Right ventricle myocardium inferior (tissue), 1 donor: Measurements from ENCODE around the gene PPM1M. TPM values are rescaled to one million over a fixed set of nuclear protein-coding genes. Genes with fewer than 3 reads are reported as not detected.

ENCODE experiments used
- ATAC-seq: fragments of 200-7000 bp; cut with Tn5 transposase; one replicate; pipeline ENCODE4 v1.9.1; 2020; ENCODE audit warnings: mild to moderate bottlenecking, moderate library complexity
- DNase-seq: peaks from one replicate; pipeline ENCODE4 v3.0.0; 2021; ENCODE audit errors: missing footprints
- intact Hi-C: fragments of 100-400 bp; cut with DNase I; formaldehyde crosslinking; loops from one replicate; pipeline ENCODE4 v1.11.0; 2022
- total RNA-seq: library from RNA; stranded (reverse); fragmentation: NEBNext Ultra II Directional; extraction: Animal tissue kit (Norgen Biotek cat#: 25700); gene quantifications from one replicate; pipeline ENCODE4 v1.2.1, GENCODE V29; 2021
- donor health status: DM: no; HTN: yes; CAD: no; lungs with severe emphysema.

The PPM1M gene
- total RNA-seq, 1 donor from 2014 or later: 8.7 TPM

GRCh38 chr3:52226229-52226817 is 19.2 kb upstream of the PPM1M start:
- no peak for ATAC-seq
- DNase-seq: peak; percentile 62
- intact Hi-C loops: no loop called here

- ATAC-seq (no peak), DNase-seq (peak; percentile 11)
- intact Hi-C loops: no loop called here
Measured at GRCh38 chr3:52227117-52227516, 18.4 kb upstream of the PPM1M start.

- no peak for DNase-seq
- intact Hi-C loops: no loop called here
- no peak for ATAC-seq
Measured at GRCh38 chr3:52227766-52228165, 17.8 kb upstream of the PPM1M start.

- intact Hi-C loops: no loop called here
- DNase-seq (no peak), ATAC-seq (no peak)
Measured at GRCh38 chr3:52228266-52228665, 17.3 kb upstream of the PPM1M start.

GRCh38 chr3:52228751-52229291 is 16.7 kb upstream of the PPM1M start:
- ATAC-seq: no peak
- intact Hi-C loops: no loop called here
- DNase-seq: peak; percentile 48

- DNase-seq: peak; percentile 50
- intact Hi-C loops: no loop called here
- ATAC-seq: no peak
Measured at GRCh38 chr3:52229656-52230055, 15.9 kb upstream of the PPM1M start.

GRCh38 chr3:52230461-52230860 is 15.1 kb upstream of the PPM1M start:
- ATAC-seq (no peak), DNase-seq (no peak)
- intact Hi-C loops: no loop called here

- DNase-seq: peak; percentile 50
- intact Hi-C loops: loop anchor here (1.0 kb wide), 1 partner anchor 108 kb away; no protein-coding TSS in a partner anchor
- ATAC-seq: no peak
Measured at GRCh38 chr3:52230889-52231499, 14.6 kb upstream of the PPM1M start.

GRCh38 chr3:52231502-52232278 is 13.9 kb upstream of the PPM1M start:
- DNase-seq (peak; percentile 92), ATAC-seq (peak; percentile 34)
- intact Hi-C loops: loop anchor here (1.0 kb wide), 1 partner anchor 108 kb away; no protein-coding TSS in a partner anchor

- intact Hi-C loops: no loop called here
- no peak for ATAC-seq
Measured at GRCh38 chr3:52232279-52233107, 13.1 kb upstream of the PPM1M start.

GRCh38 chr3:52233108-52233591 is 12.4 kb upstream of the PPM1M start:
- no peak for DNase-seq
- intact Hi-C loops: no loop called here
- no peak for ATAC-seq

More at GRCh38 chr3:52232279-52233107, 13.1 kb upstream of the PPM1M start:
- DNase-seq: peak; percentile 52

GRCh38 chr3:52233968-52234367 is 11.6 kb upstream of the PPM1M start:
- ATAC-seq (peak; percentile 16), DNase-seq (peak; percentile 81)
- intact Hi-C loops: no loop called here

GRCh38 chr3:52234516-52235447 is 10.8 kb upstream of the PPM1M start:
- ATAC-seq (peak; percentile 16), DNase-seq (peak; percentile 66)
- intact Hi-C loops: no loop called here

- DNase-seq (no peak), ATAC-seq (no peak)
- intact Hi-C loops: no loop called here
Measured at GRCh38 chr3:52236424-52236886, 9.1 kb upstream of the PPM1M start.

- intact Hi-C loops: no loop called here
- ATAC-seq (no peak), DNase-seq (no peak)
Measured at GRCh38 chr3:52237006-52237656, 8.4 kb upstream of the PPM1M start.

GRCh38 chr3:52237657-52238172 is 7.8 kb upstream of the PPM1M start:
- intact Hi-C loops: loop anchor here (2.0 kb wide), 1 partner anchor 41 kb away; the partner anchor contains the start of gene WDR82
- DNase-seq: peak; percentile 93
- ATAC-seq: peak; percentile 70
